GM20000 (cell line): ENCODE measurements around the gene TRABD.
"Not testable (repeated sequence)": the region's sequence is repeated elsewhere in the genome, so short reads cannot be mapped to it uniquely, and the experiment has no call there.

Experiments
- DNase-seq: peaks from one replicate; pipeline ENCODE4 v3.0.0; 2012; ENCODE audit warnings: low spot score
- TF ChIP-seq, protein P1 (sequence below): IDR thresholded peaks from 2 replicates; pipeline ENCODE4 v1.5.1; 2012; ENCODE audit warnings: mild to moderate bottlenecking, control low read depth; ENCODE audit errors: extremely low read depth, missing control alignments

The TRABD gene, protein sequence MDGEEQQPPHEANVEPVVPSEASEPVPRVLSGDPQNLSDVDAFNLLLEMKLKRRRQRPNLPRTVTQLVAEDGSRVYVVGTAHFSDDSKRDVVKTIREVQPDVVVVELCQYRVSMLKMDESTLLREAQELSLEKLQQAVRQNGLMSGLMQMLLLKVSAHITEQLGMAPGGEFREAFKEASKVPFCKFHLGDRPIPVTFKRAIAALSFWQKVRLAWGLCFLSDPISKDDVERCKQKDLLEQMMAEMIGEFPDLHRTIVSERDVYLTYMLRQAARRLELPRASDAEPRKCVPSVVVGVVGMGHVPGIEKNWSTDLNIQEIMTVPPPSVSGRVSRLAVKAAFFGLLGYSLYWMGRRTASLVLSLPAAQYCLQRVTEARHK

DNA sequence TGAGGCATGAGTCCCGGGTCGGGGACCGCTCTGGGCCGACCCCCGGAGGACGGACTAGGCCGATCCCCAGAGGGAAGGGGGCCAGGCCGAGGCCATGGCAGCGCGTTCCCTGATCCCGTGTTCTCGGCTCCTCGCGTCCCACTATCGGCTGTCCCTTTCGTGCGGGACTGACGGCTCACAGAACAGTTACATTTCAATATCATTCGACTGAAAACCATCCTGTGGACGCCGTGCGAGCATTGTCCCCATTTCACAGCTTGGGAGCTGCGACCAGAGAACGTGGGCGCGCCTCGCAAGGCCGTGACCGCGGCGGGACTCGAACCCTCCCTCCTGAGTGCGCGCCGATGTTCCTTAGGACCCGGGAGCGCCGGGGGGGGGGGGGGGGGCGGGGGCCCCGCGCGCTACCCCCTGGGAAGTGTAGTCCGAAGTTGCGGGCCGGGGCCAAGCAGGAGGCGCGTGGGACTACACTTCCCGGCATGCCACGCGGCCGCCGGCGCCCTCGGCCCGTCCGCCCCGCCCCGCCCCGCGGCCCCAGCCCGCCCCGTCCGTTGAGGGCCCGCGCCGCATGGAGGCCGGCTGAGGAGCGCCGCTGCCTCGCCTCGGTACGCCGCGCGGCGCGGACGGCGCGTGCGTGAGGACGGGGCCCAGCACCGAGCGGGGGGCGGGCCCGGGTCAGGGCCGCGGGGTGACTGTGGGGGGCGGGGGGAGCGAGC, at the start of gene TRABD:
Gene TRABD (plus strand): TSS at position 539 of the 713 bp plus-strand sequence. CDS start 7,148 bp downstream, outside the sequence.
- DNase-seq = peak; percentile 99
- TF ChIP-seq, protein P1, sequence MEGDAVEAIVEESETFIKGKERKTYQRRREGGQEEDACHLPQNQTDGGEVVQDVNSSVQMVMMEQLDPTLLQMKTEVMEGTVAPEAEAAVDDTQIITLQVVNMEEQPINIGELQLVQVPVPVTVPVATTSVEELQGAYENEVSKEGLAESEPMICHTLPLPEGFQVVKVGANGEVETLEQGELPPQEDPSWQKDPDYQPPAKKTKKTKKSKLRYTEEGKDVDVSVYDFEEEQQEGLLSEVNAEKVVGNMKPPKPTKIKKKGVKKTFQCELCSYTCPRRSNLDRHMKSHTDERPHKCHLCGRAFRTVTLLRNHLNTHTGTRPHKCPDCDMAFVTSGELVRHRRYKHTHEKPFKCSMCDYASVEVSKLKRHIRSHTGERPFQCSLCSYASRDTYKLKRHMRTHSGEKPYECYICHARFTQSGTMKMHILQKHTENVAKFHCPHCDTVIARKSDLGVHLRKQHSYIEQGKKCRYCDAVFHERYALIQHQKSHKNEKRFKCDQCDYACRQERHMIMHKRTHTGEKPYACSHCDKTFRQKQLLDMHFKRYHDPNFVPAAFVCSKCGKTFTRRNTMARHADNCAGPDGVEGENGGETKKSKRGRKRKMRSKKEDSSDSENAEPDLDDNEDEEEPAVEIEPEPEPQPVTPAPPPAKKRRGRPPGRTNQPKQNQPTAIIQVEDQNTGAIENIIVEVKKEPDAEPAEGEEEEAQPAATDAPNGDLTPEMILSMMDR = no peak

DNA sequence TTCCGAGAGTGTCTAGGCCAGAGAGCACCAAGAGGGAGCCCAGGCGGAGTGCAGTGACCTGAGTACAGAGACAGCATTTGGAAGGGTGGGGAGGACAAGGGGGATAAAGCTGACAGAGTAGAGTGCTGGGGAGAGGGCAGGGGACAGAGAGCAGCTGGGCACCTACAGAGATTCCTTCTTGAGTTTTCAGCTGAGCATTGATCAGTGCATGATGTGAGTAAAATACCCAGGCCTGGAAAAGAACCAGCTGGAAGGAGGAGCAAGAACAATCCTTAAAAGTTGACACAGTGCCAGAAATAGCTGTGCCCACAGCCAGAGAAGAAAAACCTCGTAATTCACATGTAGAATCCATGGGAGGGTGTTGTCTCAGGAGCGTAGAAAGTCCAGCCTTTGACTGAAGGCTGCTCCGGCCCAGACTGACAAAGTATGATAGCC, 49.1 kb upstream of the TRABD start:
- TF ChIP-seq, protein P1 = no peak
- DNase-seq = no peak

DNA sequence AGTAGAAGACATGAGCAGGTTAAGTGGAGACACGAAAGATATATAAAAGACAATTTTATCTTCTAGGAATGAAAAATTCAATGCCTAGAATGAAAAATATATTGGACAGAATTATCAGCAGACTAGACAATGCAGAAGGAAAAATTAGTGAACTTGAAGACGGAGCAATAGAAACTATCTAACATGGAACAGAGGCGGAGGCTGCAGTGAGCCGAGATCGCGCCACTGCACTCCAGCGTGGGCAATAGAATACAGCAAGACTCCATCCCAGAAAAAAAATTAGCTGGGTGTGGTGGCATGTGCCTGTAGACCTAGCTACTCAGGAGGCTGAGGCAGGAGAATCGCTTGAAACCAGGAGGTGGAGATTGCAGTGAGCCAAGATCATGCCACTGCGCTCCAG, 48.4 kb upstream of the TRABD start:
- not testable (repeated sequence) for DNase-seq

DNA sequence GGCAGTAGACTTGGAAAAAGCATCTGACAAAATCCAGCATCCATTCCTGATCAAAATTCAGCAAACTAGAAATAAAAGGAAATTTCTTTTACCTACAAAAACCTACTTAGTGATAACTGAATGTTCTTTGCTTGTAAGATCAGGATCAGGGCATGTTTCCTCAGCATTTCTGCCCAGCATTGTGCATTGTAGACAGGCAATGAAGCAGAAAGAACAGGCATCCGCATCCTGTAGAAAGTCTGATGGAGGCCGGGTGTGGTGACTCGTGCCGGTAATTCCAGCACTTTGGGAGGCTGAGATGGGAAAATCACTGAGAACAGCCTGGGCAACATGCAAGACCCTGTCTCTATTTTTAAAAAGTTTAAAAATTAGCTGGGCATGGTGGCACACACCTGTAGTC, 47.7 kb upstream of the TRABD start:
- DNase-seq = no peak
- TF ChIP-seq, protein P1 = no peak

DNA sequence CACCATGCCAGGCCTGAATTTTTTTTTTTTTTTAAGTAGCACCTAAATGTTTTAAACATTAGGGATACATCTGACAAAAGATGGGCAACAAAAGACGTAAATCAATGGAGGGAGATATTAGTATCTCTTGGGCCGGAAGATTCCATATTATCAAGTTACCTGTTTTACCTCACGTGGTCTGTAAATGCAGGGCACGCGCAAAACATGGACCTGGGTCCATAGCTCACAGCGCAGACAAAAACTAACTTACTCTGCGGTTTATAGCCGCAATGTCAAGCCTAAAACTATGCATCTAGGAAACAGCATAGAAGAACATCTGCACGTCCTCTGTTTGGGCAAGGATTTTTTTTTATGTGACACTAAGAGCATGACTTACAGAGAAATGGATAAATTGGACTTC, 46.7 kb upstream of the TRABD start:
- DNase-seq = no peak
- TF ChIP-seq, protein P1 = no peak

DNA sequence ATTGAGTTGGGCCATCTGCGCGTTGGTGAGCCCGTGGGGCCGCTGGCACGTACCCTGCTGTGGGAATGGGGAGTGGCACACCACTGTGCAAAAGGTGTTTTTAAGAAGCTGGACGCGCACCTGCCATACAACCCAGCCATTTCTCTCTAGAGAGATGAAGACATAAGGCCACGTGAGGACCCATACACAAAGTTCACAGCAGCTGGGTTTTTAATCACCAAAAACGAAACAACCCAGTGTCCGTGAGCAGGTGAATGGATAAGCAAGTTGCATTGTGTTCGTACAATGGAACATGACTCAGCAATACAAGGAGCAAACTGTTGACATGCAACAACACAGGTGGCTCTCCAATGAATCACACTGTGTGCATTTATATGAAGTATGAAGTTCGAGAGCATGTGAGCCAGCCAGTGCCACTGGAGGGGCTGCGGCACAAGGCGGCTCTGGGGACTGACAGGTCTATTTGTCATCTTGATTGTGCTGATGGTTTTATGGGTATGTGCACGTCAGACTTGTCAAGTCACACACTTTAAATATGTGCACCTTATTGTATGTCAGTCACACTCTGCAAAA, 45.8 kb upstream of the TRABD start:
- no peak for DNase-seq
- TF ChIP-seq, protein P1 = no peak

DNA sequence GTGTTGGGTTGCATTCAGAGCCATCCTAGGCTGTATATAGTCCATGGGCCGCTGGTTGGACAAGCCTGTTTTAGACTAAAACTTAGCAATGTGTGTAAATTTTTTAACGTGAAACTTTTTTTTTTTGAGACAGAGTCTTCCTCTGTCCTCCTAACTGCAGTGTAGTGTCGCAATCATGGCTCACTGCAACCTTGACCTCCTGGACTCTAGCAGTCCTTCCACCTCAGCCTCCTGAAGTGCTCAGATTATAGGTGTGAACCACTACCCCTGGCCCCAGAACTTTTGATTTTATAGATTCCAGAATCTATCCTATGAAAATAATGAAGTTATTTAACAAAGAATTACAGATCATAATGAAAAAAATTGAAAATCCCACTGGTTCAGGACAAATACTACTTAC, 45.1 kb upstream of the TRABD start:
- TF ChIP-seq, protein P1 = no peak
- no peak for DNase-seq
